ENCODE data around the gene SBNO2.

The SBNO2 gene

GRCh38 chr19:1169411-1169791 is 4.7 kb downstream of the SBNO2 start:
- DNase-seq (ENCODE audit: low read depth in 2 of 2): no peak

DNA sequence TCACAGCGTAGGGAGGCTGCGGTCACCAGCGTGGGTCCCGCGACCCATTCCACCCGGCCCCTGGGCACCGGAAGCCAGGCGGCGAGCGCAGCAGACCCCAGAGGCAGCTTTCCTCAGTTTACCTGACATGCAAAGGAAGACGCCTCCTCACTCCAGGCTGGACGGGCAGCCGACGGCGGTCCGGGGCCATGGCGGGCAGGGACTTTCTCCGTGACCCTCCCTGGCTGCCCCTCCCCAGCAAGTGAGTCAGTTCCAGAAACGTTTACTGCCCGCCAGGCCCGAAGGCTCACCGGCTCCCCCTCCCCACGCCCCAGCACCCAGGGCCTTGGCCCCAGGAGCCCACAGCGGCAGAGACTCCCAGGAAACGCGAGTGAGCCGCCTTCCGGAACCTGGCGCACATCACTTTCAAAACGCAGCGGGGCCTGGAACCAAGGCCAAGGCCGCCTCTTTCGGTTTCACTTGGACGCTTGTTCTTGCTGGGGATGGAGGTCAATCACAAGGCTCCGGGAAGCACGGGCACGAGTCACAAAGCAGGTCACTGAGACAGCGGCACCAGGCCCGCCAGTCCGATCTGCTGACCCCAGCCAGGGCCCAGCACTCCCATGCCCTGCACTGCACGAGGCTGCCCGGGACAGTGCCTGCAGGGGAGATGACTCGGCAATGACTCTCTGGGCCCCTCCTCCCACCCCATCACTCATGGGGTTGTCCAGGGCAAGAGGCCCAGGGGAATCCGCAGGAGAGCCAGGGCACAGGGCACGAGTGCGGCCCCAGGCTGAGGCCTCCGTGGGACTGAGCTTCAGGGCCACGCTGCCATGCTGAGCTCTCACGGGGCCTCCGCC is 5.3 kb downstream of the SBNO2 start:
- no peak for DNase-seq (ENCODE audit: low read depth in 2 of 2)

GRCh38 chr19:1167687-1168571 is 6.1 kb downstream of the SBNO2 start:
- DNase-seq (ENCODE audit: low read depth in 2 of 2): no peak

GRCh38 chr19:1166872-1167573 is 7.0 kb downstream of the SBNO2 start:
- DNase-seq (ENCODE audit: low read depth in 2 of 2): no peak

- DNase-seq (ENCODE audit: low read depth in 2 of 2): no peak
Measured at GRCh38 chr19:1164684-1165531, 9.2 kb downstream of the SBNO2 start.

- no peak for DNase-seq (ENCODE audit: low read depth in 2 of 2)
Measured at GRCh38 chr19:1163934-1164683, 10.0 kb downstream of the SBNO2 start.

GRCh38 chr19:1163283-1163933 is 10.7 kb downstream of the SBNO2 start:
- no peak for DNase-seq (ENCODE audit: low read depth in 2 of 2)

- no peak for DNase-seq (ENCODE audit: low read depth in 2 of 2)
Measured at GRCh38 chr19:1162404-1163282, 11.4 kb downstream of the SBNO2 start.

GRCh38 chr19:1161716-1162115 is 12.4 kb downstream of the SBNO2 start:
- no peak for DNase-seq (ENCODE audit: low read depth in 2 of 2)

GRCh38 chr19:1159864-1160595 is 14.0 kb downstream of the SBNO2 start:
- DNase-seq (ENCODE audit: low read depth in 2 of 2): no peak

DNA sequence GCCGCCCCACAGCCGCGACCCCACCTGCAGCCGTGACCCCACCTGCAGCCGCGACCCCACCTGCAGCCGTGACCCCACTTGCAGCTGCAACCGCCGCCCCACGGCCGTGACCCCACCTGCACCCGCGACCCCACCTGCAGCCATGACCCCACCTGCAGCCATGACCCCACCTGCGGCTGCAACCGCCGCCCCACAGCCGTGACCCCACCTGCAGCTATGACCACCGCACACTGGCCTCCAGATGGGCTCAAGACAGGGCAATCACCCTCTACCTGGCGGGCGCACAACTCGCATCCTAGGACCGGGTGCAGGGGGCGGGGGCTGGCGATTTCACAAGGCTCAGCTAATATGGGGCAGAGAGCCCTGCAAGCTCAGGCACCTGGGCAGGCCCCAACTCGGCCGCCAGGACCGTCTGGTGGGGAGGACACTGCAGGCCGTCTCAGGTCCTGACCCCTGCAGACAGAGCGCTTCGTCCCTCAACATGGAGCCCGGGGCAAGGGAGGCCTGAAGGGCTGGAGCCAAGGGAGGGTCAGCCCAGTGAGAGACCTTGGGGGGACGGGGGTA is 15.1 kb downstream of the SBNO2 start:
- DNase-seq (ENCODE audit: low read depth in 2 of 2): no peak

GRCh38 chr19:1157931-1158884 is 15.9 kb downstream of the SBNO2 start:
- no peak for DNase-seq (ENCODE audit: low read depth in 2 of 2)

DNA sequence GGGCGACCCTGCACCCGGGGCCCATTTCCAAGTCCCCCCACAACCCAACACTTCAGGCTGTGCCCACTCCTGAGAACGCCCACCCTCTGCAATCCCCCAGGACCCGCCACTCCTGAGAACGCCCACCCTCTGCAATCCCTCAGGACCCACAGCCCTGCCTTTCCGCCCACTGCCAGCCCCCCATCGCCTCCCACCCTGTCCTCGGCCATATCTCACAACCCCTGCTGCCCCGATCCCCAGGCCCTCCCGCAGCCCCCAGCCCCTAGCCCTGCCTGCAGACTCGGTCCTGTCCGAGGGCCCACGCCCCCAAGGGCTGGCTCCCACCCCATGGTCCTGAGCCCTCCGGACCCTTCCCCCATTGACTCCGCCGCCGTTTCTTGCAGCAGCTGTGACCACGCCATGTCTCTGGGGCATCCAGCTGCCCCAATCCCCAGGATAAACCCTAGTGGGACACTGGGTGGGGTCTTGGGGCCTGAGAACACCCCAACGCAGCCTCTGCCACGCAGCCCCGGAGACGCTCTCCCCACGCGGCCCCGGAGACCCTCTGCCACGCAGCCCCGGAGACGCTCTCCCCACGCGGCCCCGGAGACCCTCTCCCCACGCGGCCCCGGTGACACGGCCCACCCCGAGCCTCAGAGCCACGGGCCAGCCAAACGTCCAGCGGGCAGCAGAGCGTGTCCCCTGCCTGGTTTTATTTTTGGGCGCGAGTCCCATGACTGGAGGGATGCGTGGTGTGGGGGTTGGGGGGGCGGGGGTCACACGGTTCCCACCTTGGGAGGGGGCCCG is 17.0 kb downstream of the SBNO2 start:
- DNase-seq (ENCODE audit: low read depth in 2 of 2): no peak

DNA sequence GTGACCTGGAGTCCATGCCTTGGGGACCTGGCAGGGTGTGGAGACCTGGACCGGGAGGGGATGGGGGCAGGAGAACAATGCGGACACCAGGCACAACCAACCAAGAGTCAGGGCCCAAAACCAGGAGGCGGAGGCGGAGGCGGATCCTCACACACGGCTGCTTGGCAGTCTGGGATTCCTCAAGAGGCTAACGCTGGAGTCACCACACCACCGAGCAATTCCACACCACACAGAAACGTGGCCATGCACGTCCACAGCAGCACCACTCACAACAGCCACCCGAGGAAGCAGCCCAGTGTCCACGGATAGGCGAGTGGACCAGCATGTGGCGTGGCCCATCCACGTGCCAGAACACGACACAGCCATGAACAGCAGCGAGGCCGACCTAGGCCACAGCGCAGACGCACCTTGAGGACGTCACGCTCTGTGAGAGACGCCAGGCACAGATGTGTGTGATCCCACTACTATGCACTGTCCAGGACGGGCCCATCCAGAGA is 17.7 kb downstream of the SBNO2 start:
- no peak for DNase-seq (ENCODE audit: low read depth in 2 of 2)

DNA sequence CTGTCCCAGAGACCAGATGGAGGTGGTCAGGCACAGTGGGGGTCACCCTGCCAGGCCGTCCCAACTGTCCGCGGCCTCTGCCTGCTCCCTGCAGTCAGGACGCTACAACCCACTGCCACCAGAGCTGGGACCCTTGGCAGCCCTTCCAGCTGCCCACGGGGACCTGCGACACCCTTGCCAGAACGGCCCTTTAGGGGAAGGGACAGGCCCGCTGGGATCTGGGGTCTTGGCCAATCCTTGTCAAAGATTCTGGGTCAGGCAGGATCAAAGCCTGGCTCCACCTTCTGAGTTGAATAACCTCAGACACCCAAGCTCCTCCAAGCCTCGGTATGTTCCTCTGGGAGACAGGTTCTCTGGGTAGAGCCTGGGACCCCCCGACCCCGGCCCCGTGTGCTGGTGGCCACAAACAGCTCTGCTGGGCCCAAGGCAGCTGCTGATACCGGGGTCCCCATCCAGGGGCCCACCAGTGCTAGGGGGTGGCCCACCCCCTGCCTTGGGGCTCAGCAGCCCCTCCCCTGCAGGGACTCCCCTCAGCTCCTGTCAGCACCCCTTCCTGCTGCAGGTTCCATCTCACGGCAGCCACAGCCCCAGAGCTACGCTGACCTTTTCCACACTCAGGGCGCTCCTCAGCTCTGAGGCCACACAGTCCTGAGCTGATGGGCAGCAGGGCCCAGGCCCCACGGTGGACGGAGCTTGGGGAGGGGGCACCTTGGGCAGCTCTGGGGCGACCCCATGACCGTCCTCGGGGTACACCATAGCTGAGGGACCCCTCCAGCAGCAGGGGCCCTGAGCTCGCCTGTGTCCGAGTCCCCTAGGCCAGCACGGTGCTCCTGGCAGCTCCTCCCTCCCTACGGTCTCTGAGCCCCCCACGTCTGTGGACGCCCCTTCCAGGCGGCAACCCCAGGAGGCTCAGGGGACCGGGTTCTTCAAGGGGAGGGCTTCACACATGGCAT is 18.4 kb downstream of the SBNO2 start:
- no peak for DNase-seq (ENCODE audit: low read depth in 2 of 2)
